Measurements from ENCODE around the gene SIX3.
A peak's percentile ranks its signal among the peaks of the same experiment; 100 is the strongest.

Gene SIX3

GRCh38 chr2:44955593-44956392 lies 14.3 kb downstream of the SIX3 start:
- CTCF ChIA-PET = interaction anchor here (0.6 to 6.2 kb wide), 43 partner anchors 9 to 918 kb away, joined by 3 to 195 read pairs (median 4); partner anchors contain the start of genes CAMKMT and PREPL
- POLR2A ChIA-PET = no interaction called here
- DNase-seq (ENCODE audit: low read depth, low spot score) = no peak
- peak; percentile 93 for TF ChIP-seq CTCF (IDR thresholded peaks at IDR 0.05; ENCODE audit: insufficient read depth, low read length, missing control alignments)
- no peak overlapping the region; the same call in 1 of the 2 replicates for H3K4me3 ChIP-seq (ENCODE audit: low read depth, low read length)

GRCh38 chr2:44956843-44957242 lies 15.3 kb downstream of the SIX3 start:
- ChIA-PET POLR2A (no interaction called here), CTCF (interaction anchor here (0.6 to 6.2 kb wide), 23 partner anchors 8 to 913 kb away, joined by 3 to 195 read pairs (median 4); partner anchors contain the start of genes CAMKMT and PREPL)
- DNase-seq (ENCODE audit: low read depth, low spot score) = no peak
- TF ChIP-seq CTCF (IDR thresholded peaks at IDR 0.05; ENCODE audit: insufficient read depth, low read length, missing control alignments) = no peak
- no peak overlapping the region for H3K4me3 ChIP-seq (ENCODE audit: low read depth, low read length)

- no peak for TF ChIP-seq CTCF (IDR thresholded peaks at IDR 0.05; ENCODE audit: insufficient read depth, low read length, missing control alignments)
- no peak overlapping the region for H3K4me3 ChIP-seq (ENCODE audit: low read depth, low read length)
- ChIA-PET CTCF (interaction anchor here (0.6 to 6.2 kb wide), 10 partner anchors 8 to 914 kb away, joined by 3 to 195 read pairs (median 8); no protein-coding TSS in a partner anchor), POLR2A (no interaction called here)
- DNase-seq (ENCODE audit: low read depth, low spot score) = no peak
Observed at GRCh38 chr2:44957656-44958327, 16.3 kb downstream of the SIX3 start.

- no peak for DNase-seq (ENCODE audit: low read depth, low spot score)
- ChIA-PET CTCF (interaction anchor here (6.2 kb wide), 1 partner anchor 12 kb away, joined by 81 read pairs; no protein-coding TSS in a partner anchor), POLR2A (no interaction called here)
- no peak overlapping the region for H3K4me3 ChIP-seq (ENCODE audit: low read depth, low read length)
- no peak for TF ChIP-seq CTCF (IDR thresholded peaks at IDR 0.05; ENCODE audit: insufficient read depth, low read length, missing control alignments)
Observed at GRCh38 chr2:44959855-44960254, 18.4 kb downstream of the SIX3 start.

- no peak for DNase-seq (ENCODE audit: low read depth, low spot score)
- no peak overlapping the region for H3K4me3 ChIP-seq (ENCODE audit: low read depth, low read length)
- POLR2A ChIA-PET = interaction anchor here (0.7 kb wide), 1 partner anchor 434 kb away, joined by 3 read pairs; no protein-coding TSS in a partner anchor
- CTCF ChIA-PET = interaction anchor here (0.8 kb wide), 1 partner anchor 481 kb away, joined by 3 read pairs; no protein-coding TSS in a partner anchor
- TF ChIP-seq CTCF (IDR thresholded peaks at IDR 0.05; ENCODE audit: insufficient read depth, low read length, missing control alignments) = no peak
Observed at GRCh38 chr2:44960871-44961270, 19.4 kb downstream of the SIX3 start.

- CTCF ChIA-PET = interaction anchor here (1.2 kb wide), 1 partner anchor 402 kb away, joined by 3 read pairs; no protein-coding TSS in a partner anchor
- DNase-seq (ENCODE audit: low read depth, low spot score) = no peak
- H3K4me3 ChIP-seq (ENCODE audit: low read depth, low read length) = no peak overlapping the region
- TF ChIP-seq CTCF (IDR thresholded peaks at IDR 0.05; ENCODE audit: insufficient read depth, low read length, missing control alignments) = no peak
- POLR2A ChIA-PET = no interaction called here
Observed at GRCh38 chr2:44962176-44962695, 20.7 kb downstream of the SIX3 start.
